GM23338 (cell line): Measurements from ENCODE around the gene MYH7. TPM values are rescaled to one million over a fixed set of nuclear protein-coding genes. Genes with fewer than 3 reads are reported as not detected.

Experiments
- ATAC-seq: fragments of 200-7000 bp; cut with Tn5 transposase; 3 replicates; pipeline ENCODE4 v1.9.1; 2020
- DNase-seq: peaks from one replicate; pipeline ENCODE4 v3.0.0-alpha.2; 2015; ENCODE audit warnings: low spot score
- H2AFZ ChIP-seq: fragments of 200-600 bp; sonication (generic); 2 replicates; pipeline ENCODE4 v1.8.0; 2016; ENCODE audit warnings: antibody characterized with exemption, mild to moderate bottlenecking, moderate library complexity
- H3F3A ChIP-seq: fragments of 200-600 bp; sonication (generic); replicated peaks from 2 replicates; pipeline ENCODE4 v1.8.0; 2017; ENCODE audit warnings: antibody characterized with exemption, mixed run types, low read depth
- H3K27ac ChIP-seq: fragments of 200-600 bp; sonication (generic); 2 replicates; pipeline ENCODE4 v1.6.1; 2016; ENCODE audit warnings: low read depth
- H3K27me3 ChIP-seq: fragments of 200-600 bp; sonication (generic); 2 replicates; pipeline ENCODE4 v1.8.0; 2016; ENCODE audit warnings: mild to moderate bottlenecking, mixed run types, moderate library complexity; ENCODE audit not compliant: insufficient read depth
- H3K36me3 ChIP-seq: fragments of 200-600 bp; sonication (generic); 2 replicates; pipeline ENCODE4 v1.8.0; 2016; ENCODE audit warnings: mild to moderate bottlenecking; ENCODE audit not compliant: insufficient read depth
- H3K4me1 ChIP-seq: fragments of 200-600 bp; sonication (generic); 2 replicates; pipeline ENCODE4 v1.8.0; 2016; ENCODE audit warnings: mild to moderate bottlenecking, moderate library complexity; ENCODE audit not compliant: insufficient read depth
- H3K4me2 ChIP-seq: fragments of 200-600 bp; sonication (generic); 2 replicates; pipeline ENCODE4 v1.7.1; 2017; ENCODE audit warnings: mixed run types
- H3K4me3 ChIP-seq: fragments of 200-600 bp; sonication (generic); 2 replicates; pipeline ENCODE4 v1.6.1; 2016; ENCODE audit warnings: mixed run types
- H3K79me2 ChIP-seq: fragments of 200-600 bp; sonication (generic); replicated peaks from 2 replicates; pipeline ENCODE4 v1.8.0; 2017; ENCODE audit warnings: mild to moderate bottlenecking; ENCODE audit not compliant: insufficient read depth
- H3K9me2 ChIP-seq: fragments of 200-600 bp; sonication (generic); 2 replicates; pipeline ENCODE4 v1.8.0; 2017; ENCODE audit not compliant: insufficient read depth
- H4K20me1 ChIP-seq: fragments of 200-600 bp; sonication (generic); replicated peaks from 2 replicates; pipeline ENCODE4 v1.8.0; 2017; ENCODE audit warnings: mild to moderate bottlenecking; ENCODE audit not compliant: insufficient read depth
- H3K27ac Mint-ChIP-seq: 2 replicates; pipeline ENCODE4 v1.8.0; 2020; ENCODE audit warnings: inconsistent platforms, mild to moderate bottlenecking, moderate library complexity, mixed read lengths
- H3K27me3 Mint-ChIP-seq: 3 replicates; pipeline ENCODE4 v1.8.0; 2022; ENCODE audit warnings: low read depth, mild to moderate bottlenecking, moderate library complexity, mixed read lengths, inconsistent platforms; ENCODE audit not compliant: insufficient read depth, poor library complexity
- H3K36me3 Mint-ChIP-seq: 3 replicates; pipeline ENCODE4 v1.8.0; 2021; ENCODE audit warnings: low read depth, mild to moderate bottlenecking, inconsistent platforms, moderate library complexity, mixed read lengths
- H3K4me1 Mint-ChIP-seq: 3 replicates; pipeline ENCODE4 v1.8.0; 2020; ENCODE audit warnings: mild to moderate bottlenecking, inconsistent platforms, mixed read lengths
- H3K4me3 Mint-ChIP-seq: 3 replicates; pipeline ENCODE4 v1.8.0; 2021; ENCODE audit warnings: moderate library complexity, mild to moderate bottlenecking, inconsistent platforms, mixed read lengths
- H3K9me3 Mint-ChIP-seq: 3 replicates; pipeline ENCODE4 v1.8.0; 2020; ENCODE audit warnings: moderate library complexity, mild to moderate bottlenecking, inconsistent platforms, mixed read lengths
- CREB1 ChIP-seq: fragments of 250-450 bp; sonication (Bioruptor Pico); IDR thresholded peaks from 2 replicates; pipeline ENCODE4 v1.5.0; 2020; ENCODE audit warnings: low read depth, mild to moderate bottlenecking, moderate library complexity
- CTCF ChIP-seq, 2 experiments: fragments of 200-600 bp in 1 of 2; sonication (generic) in 1 of 2; conservative IDR thresholded peaks; 2 replicates each; pipeline versions ENCODE4 v1.5.1 to v1.6.1; 2016 to 2017; ENCODE audit warnings: antibody characterized with exemption in 2 of 2, low read depth in 2 of 2, mild to moderate bottlenecking in 2 of 2, moderate library complexity in 1 of 2
- ETS1 ChIP-seq: IDR thresholded peaks from 2 replicates; pipeline ENCODE4 v1.6.1; 2016; ENCODE audit warnings: antibody characterized with exemption
- EZH2 ChIP-seq: fragments of 200-600 bp; sonication (generic); IDR thresholded peaks from one replicate; pipeline ENCODE4 v1.8.0; 2017; ENCODE audit warnings: antibody characterized with exemption, mild to moderate bottlenecking, low read depth; ENCODE audit not compliant: unreplicated experiment
- EZH2phosphoT487 ChIP-seq: fragments of 200-600 bp; sonication (generic); IDR thresholded peaks from one replicate; pipeline ENCODE4 v1.8.1; 2018; ENCODE audit warnings: antibody characterized with exemption; ENCODE audit not compliant: unreplicated experiment
- JUNB ChIP-seq: IDR thresholded peaks from one replicate; pipeline ENCODE4 v1.6.1; 2016; ENCODE audit warnings: antibody characterized with exemption; ENCODE audit not compliant: unreplicated experiment
- NANOG ChIP-seq: IDR thresholded peaks from 2 replicates; pipeline ENCODE4 v1.6.1; 2016; ENCODE audit warnings: antibody characterized with exemption, borderline replicate concordance
- POLR2AphosphoS5 ChIP-seq: IDR thresholded peaks from 2 replicates; pipeline ENCODE4 v1.6.1; 2016; ENCODE audit warnings: antibody characterized with exemption, low read depth
- REST ChIP-seq: IDR thresholded peaks from one replicate; pipeline ENCODE4 v1.6.1; 2018; ENCODE audit warnings: antibody characterized with exemption; ENCODE audit not compliant: unreplicated experiment
- STAT1 ChIP-seq: IDR thresholded peaks from one replicate; pipeline ENCODE4 v1.6.1; 2016; ENCODE audit warnings: antibody characterized with exemption; ENCODE audit not compliant: unreplicated experiment
- ZNF114 ChIP-seq: fragments of 250-450 bp; sonication (Bioruptor Pico); IDR thresholded peaks from 2 replicates; pipeline ENCODE4 v1.5.0; 2020; ENCODE audit warnings: mild to moderate bottlenecking, moderate library complexity
- ZNF331 ChIP-seq: fragments of 250-450 bp; sonication (Bioruptor Pico); IDR thresholded peaks from 2 replicates; pipeline ENCODE4 v1.5.0; 2020; ENCODE audit warnings: low read depth, mild to moderate bottlenecking, moderate library complexity
- ZNF462 ChIP-seq: fragments of 250-450 bp; sonication (Bioruptor Pico); IDR thresholded peaks from 2 replicates; pipeline ENCODE4 v1.5.0; 2020; ENCODE audit warnings: mild to moderate bottlenecking, moderate library complexity
- polyA plus RNA-seq: library from polyadenylated mRNA; unstranded; fragments of >200 nt; fragmentation: Nextera tagmentation; extraction: Ambion mirVana; gene quantifications from 2 replicates; pipeline ENCODE4 v1.2.1, GENCODE V29; 2016
- total RNA-seq: library from RNA; depleted of rRNA; stranded (reverse); fragments of >200 nt; shearing (Covaris generic); gene quantifications from 2 replicates; pipeline ENCODE4 v1.2.3, GENCODE V29; 2014

Gene MYH7
- total and polyA plus RNA-seq, 2 experiments from 2014 or later = not detected

- Histone ChIP-seq H3K36me3 (no peaks in the 10 kb centered on the region), H3K9me2 (peaks cover 7% of the 10 kb centered on the region; the same call in 1 of the 2 replicates), H3K27ac (no peak overlapping the region), H3K79me2 (no peaks in the 10 kb centered on the region), H3K4me3 (no peak overlapping the region), H3K4me2 (no peak overlapping the region), H2AFZ (no peak overlapping the region), H3K27me3 (no peaks in the 10 kb centered on the region), H3K4me1 (no peaks in the 10 kb centered on the region), H3F3A (no peaks in the 10 kb centered on the region), H4K20me1 (no peaks in the 10 kb centered on the region)
- peaks cover 3% of the 10 kb centered on the region; the same call in 2 of the 3 replicates for H3K4me1 Mint-ChIP-seq
- no peaks in the 10 kb centered on the region; the same call in 2 of the 3 replicates for H3K36me3 Mint-ChIP-seq
- no peak for DNase-seq
- no peak for ATAC-seq
- peaks cover 8% of the 10 kb centered on the region for H3K27me3 Mint-ChIP-seq
- H3K27ac Mint-ChIP-seq = no peak overlapping the region
- TF ChIP-seq CREB1 (CRISPR knock-in tag) = no peak
- no peak for TF ChIP-seq POLR2AphosphoS5
- no peak for TF ChIP-seq ZNF114 (CRISPR knock-in tag)
- no peak for TF ChIP-seq EZH2
- no peak for TF ChIP-seq NANOG
- no peak for TF ChIP-seq ZNF331 (CRISPR knock-in tag)
- no peak for TF ChIP-seq ZNF462 (CRISPR knock-in tag)
- no peak for TF ChIP-seq EZH2phosphoT487
- TF ChIP-seq JUNB = no peak
- no peak for TF ChIP-seq STAT1
- no peak for TF ChIP-seq CTCF (conservative IDR thresholded peaks at IDR 0.05; ENCODE audit: low read depth in 2 of 2)
- TF ChIP-seq ETS1 = no peak
- TF ChIP-seq REST = no peak
- H3K9me3 Mint-ChIP-seq = peaks cover 3% of the 10 kb centered on the region; the same call in 1 of the 3 replicates
- H3K4me3 Mint-ChIP-seq = no peak overlapping the region
Measured at GRCh38 chr14:23398348-23398747, 37.1 kb downstream of the MYH7 start.
